C4-2B (cell line): Measurements from ENCODE around the gene TRAPPC10.

Experiments used
- CTCF ChIP-seq: fragments of 450-650 bp; conservative IDR thresholded peaks from 2 replicates; pipeline ENCODE4 v1.5.1; 2017; ENCODE audit warnings: mild to moderate bottlenecking
- ZFX ChIP-seq: fragments of 450-650 bp; IDR thresholded peaks from 2 replicates; pipeline ENCODE4 v1.6.1; 2017

GRCh38 chr21:44011123-44011522, 986 bp upstream of the TRAPPC10 start:
- TF ChIP-seq CTCF: no peak
- TF ChIP-seq ZFX: no peak
